B cell (primary cell): ENCODE data around the gene CEP170. TPM values are rescaled to one million over a fixed set of nuclear protein-coding genes. Genes with fewer than 3 reads are reported as not detected.

ENCODE experiments used
- ATAC-seq: fragments of 200-7000 bp; cut with Tn5 transposase; one replicate; pipeline ENCODE4 v1.10.0; 2021; ENCODE audit warnings: low read depth, mild to moderate bottlenecking, moderate number of reproducible peaks, moderate library complexity
- CTCF ChIA-PET: fragments of 350-600 bp; sonication (Branson Sonifier 250); formaldehyde crosslinking; loops from one replicate; lab custom pipeline; 2021; ENCODE audit warnings: antibody characterized with exemption, inconsistent platforms; lab: Charles Lee
- POLR2A ChIA-PET: fragments of 350-600 bp; sonication (Branson Sonifier 250); formaldehyde crosslinking; loops from one replicate; lab custom pipeline; 2021; ENCODE audit warnings: antibody characterized with exemption; lab: Charles Lee
- DNase-seq: peaks from one replicate; pipeline ENCODE4 v3.0.0; 2013
- H2AFZ ChIP-seq: 2 replicates; pipeline ENCODE4 v1.6.1; 2012; ENCODE audit warnings: mild to moderate bottlenecking, low read depth, low read length; ENCODE audit not compliant: insufficient read depth, poor library complexity, severe bottlenecking
- H3K27ac ChIP-seq, 2 donors: 1 replicate in 1 of 2; 2 replicates in 1 of 2; pipeline ENCODE4 v1.5.1; 2012 to 2013; ENCODE audit warnings: low read length in 2 of 2, mild to moderate bottlenecking in 2 of 2, moderate library complexity in 1 of 2
- H3K27me3 ChIP-seq, 4 experiments: fragments of 200-600 bp in 1 of 4; sonication (generic) in 1 of 4; replicated peaks in 1 of 4; 1 replicate in 2 of 4; 2 replicates in 2 of 4; pipeline versions ENCODE4 v1.6.1 to v1.7.0; 2013 to 2016; ENCODE audit warnings: low read length in 3 of 4, mild to moderate bottlenecking in 2 of 4, mixed read lengths in 1 of 4, moderate library complexity in 1 of 4; ENCODE audit not compliant: insufficient read depth in 4 of 4, control insufficient read depth in 3 of 4; ENCODE audit errors: control extremely low read depth in 1 of 4
- H3K36me3 ChIP-seq, 2 experiments: replicated peaks in 1 of 2; 1 replicate in 1 of 2; 2 replicates in 1 of 2; pipeline versions ENCODE4 v1.6.1 to v1.7.1; 2013; ENCODE audit warnings: low read length in 1 of 2; ENCODE audit not compliant: insufficient read depth in 2 of 2, control insufficient read depth in 1 of 2; ENCODE audit errors: control extremely low read depth in 1 of 2, extremely low read depth in 1 of 2
- H3K4me1 ChIP-seq, 2 donors: fragments of 200-600 bp in 1 of 2; sonication (generic) in 1 of 2; 1 replicate in 1 of 2; 2 replicates in 1 of 2; pipeline versions ENCODE4 v1.5.1 to v1.6.1; 2013 to 2017; ENCODE audit warnings: low read length in 2 of 2; ENCODE audit not compliant: control insufficient read depth in 2 of 2, insufficient read depth in 2 of 2
- H3K4me2 ChIP-seq: replicated peaks from 2 replicates; pipeline ENCODE3; 2012; ENCODE audit warnings: mild to moderate bottlenecking, low read depth, low read length; ENCODE audit not compliant: poor library complexity, severe bottlenecking
- H3K4me3 ChIP-seq, 5 experiments: fragments of 200-600 bp in 1 of 5; sonication (generic) in 1 of 5; 1 replicate in 3 of 5; 2 replicates in 2 of 5; pipeline versions ENCODE4 v1.5.1 to v1.7.0; 2011 to 2016; ENCODE audit warnings: low read length in 4 of 5, mild to moderate bottlenecking in 4 of 5, low read depth in 2 of 5, control low read depth in 1 of 5, moderate library complexity in 1 of 5; ENCODE audit not compliant: insufficient read depth in 1 of 5; ENCODE audit errors: control extremely low read depth in 1 of 5, extremely low read depth in 1 of 5
- H3K79me2 ChIP-seq: fragments of 200-600 bp; sonication (generic); one replicate; pipeline ENCODE4 v1.6.0; 2016; ENCODE audit warnings: low read length; ENCODE audit not compliant: control insufficient read depth, insufficient read depth
- H3K9ac ChIP-seq: fragments of 200-600 bp; sonication (generic); 2 replicates; pipeline ENCODE4 v1.6.1; 2017; ENCODE audit warnings: mild to moderate bottlenecking, low read length, moderate library complexity
- H3K9me3 ChIP-seq, 3 donors: one replicate each; pipeline versions ENCODE4 v1.6.1 to v1.7.1; 2013; ENCODE audit warnings: low read length in 2 of 3; ENCODE audit not compliant: control insufficient read depth in 2 of 3, insufficient read depth in 1 of 3; ENCODE audit errors: control extremely low read depth in 1 of 3
- H4K20me1 ChIP-seq: 2 replicates; pipeline ENCODE4 v1.6.0; 2012; ENCODE audit warnings: mild to moderate bottlenecking, low read length; ENCODE audit not compliant: insufficient read depth, control insufficient read depth, poor library complexity, severe bottlenecking
- H3K27ac Mint-ChIP-seq: one replicate; pipeline ENCODE4 v1.8.0; 2021; ENCODE audit warnings: mixed read lengths
- H3K27me3 Mint-ChIP-seq: one replicate; pipeline ENCODE4 v1.8.0; 2021; ENCODE audit warnings: mixed read lengths
- H3K4me1 Mint-ChIP-seq: one replicate; pipeline ENCODE4 v1.8.0; 2021; ENCODE audit warnings: mixed read lengths
- H3K4me3 Mint-ChIP-seq: one replicate; pipeline ENCODE4 v1.8.0; 2021; ENCODE audit warnings: mixed read lengths
- H3K9me3 Mint-ChIP-seq: one replicate; pipeline ENCODE4 v1.8.0; 2022; ENCODE audit warnings: mixed read lengths; ENCODE audit not compliant: insufficient read depth
- CTCF ChIP-seq: fragments of 200-600 bp; IDR thresholded peaks from one replicate; pipeline ENCODE4 v1.8.0; 2022; ENCODE audit warnings: antibody characterized with exemption, mild to moderate bottlenecking
- EZH2 ChIP-seq: IDR thresholded peaks from 2 replicates; pipeline ENCODE4 v1.6.1; 2012; ENCODE audit warnings: borderline replicate concordance, low read depth, mild to moderate bottlenecking, moderate library complexity, low read length; ENCODE audit not compliant: insufficient read depth, poor library complexity, severe bottlenecking
- WGBS: methylation state at CpG from one replicate; pipeline ENCODE4 v1.1.5; 2013; ENCODE audit warnings: missing lambda C conversion rate; ENCODE audit not compliant: insufficient coverage; 5-methylcytosine and 5-hydroxymethylcytosine counted together
- intact Hi-C: fragments of 100-400 bp; cut with micrococcal nuclease; formaldehyde crosslinking; loops from one replicate; pipeline ENCODE4 v1.10.0; 2022
- polyA plus RNA-seq: library from polyadenylated mRNA; depleted of rRNA; stranded (reverse); fragments of >200 nt; gene quantifications from 2 replicates; pipeline ENCODE4 v1.2.3, GENCODE V29; 2012
- total RNA-seq, 2 donors: library from RNA; stranded (reverse); fragments of 120-200 nt in 1 of 2; gene quantifications; 1 replicate in 1 of 2; 2 replicates in 1 of 2; pipeline versions ENCODE4 v1.2.3 to v1.2.4, GENCODE V29; 2013 to 2022

The CEP170 gene
- total and polyA plus RNA-seq, 2 donors (not counting 1 experiment from before 2014, with no cell fraction given) = 27.3 to 145 TPM

GRCh38 chr1:243255791-243256512 is 871 bp upstream of the CEP170 start, which contains the start of gene SDCCAG8:
TSS of gene SDCCAG8 (plus strand) at chr1:243256041. CDS start at chr1:243256174, 133 bp downstream.
- Mint-ChIP-seq H3K9me3 (no peaks in the 10 kb centered on the region), H3K4me1 (peaks cover 45% of the 10 kb centered on the region), H3K4me3 (peak within 1 kb of the TSS; percentile 97), H3K27me3 (no peaks in the 10 kb centered on the region), H3K27ac (peak within 1 kb of the TSS; percentile 99)
- intact Hi-C loops = loop anchor here (1.0 to 10.0 kb wide), 9 partner anchors 13 to 1721 kb away; partner anchors contain the start of genes CHML, EXO1, KMO and OPN3
- H4K20me1 ChIP-seq = no peaks in the 10 kb centered on the region
- peaks cover 83% of the 10 kb centered on the region for H3K79me2 ChIP-seq
- peak within 1 kb of the TSS; percentile 84 for H3K4me2 ChIP-seq
- no peaks in the 10 kb centered on the region for H3K27me3 ChIP-seq
- WGBS = under 1% methylated on average over 31 of the region's 32 CpGs
- H3K9ac ChIP-seq = peak within 1 kb of the TSS; percentile 95
- POLR2A ChIA-PET = interaction anchor here (0.6 to 2.1 kb wide), 11 partner anchors 9 to 1054 kb away, joined by 3 to 7 read pairs (median 4); partner anchors contain the start of gene AKT3
- peak; percentile 77 for ATAC-seq
- H3K9me3 ChIP-seq = no peaks in the 10 kb centered on the region
- TF ChIP-seq EZH2 (no peak), CTCF (no peak)
- H3K27ac ChIP-seq = peak within 1 kb of the TSS; percentile 97 to 99
- H3K4me1 ChIP-seq = peaks cover 19 to 29% of the 10 kb centered on the region in 2 donors
- CTCF ChIA-PET = interaction anchor here (1.0 to 1.8 kb wide), 6 partner anchors 9 to 1645 kb away, joined by 3 to 9 read pairs (median 4); no protein-coding TSS in a partner anchor
- peak within 1 kb of the TSS; percentile 75 to 100 (median 94) for H3K4me3 ChIP-seq
- peaks cover 0 to 3% of the 10 kb centered on the region in 2 experiments for H3K36me3 ChIP-seq
- peak; percentile 98 for DNase-seq
- H2AFZ ChIP-seq = peak within 1 kb of the TSS; percentile 88
